Measurements from ENCODE around the gene ZNF22.

DNA sequence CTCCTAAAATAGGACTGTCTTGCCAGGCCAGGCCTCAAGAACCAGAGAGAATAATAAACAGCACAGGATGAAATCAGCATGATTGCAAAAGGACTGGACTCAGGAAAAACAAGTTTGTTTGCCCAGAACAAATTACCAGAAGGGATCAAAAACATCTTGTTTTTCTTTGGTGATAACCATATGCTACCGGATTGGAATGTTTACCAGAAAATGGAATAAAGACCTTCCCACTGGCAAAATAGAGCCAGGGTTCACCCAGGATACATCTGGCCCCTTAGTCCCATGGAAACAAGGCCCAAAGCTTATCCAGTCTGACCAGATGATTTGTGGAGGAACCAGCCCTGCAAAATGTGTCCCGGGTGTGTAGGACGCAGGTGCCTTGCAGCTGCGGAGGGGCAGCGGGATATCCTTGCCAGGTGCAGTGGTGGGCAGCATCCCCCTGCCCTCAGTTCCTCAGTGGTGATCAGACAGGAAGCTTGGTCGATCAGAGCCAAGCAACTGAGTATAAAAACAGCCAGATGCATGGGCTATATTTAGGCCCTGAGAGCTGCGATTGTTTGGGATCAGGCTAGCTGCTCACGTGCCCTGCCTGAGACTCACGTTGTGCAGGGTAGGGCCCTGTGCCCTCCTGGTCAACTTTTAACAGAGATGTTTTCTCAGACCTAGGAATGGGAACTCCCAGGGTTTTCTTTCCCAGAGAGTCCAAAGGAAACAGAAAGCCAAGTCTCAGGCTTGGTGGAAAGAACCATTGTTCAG is 4.6 kb upstream of the ZNF22 start:
- TF ChIP-seq, protein P1, sequence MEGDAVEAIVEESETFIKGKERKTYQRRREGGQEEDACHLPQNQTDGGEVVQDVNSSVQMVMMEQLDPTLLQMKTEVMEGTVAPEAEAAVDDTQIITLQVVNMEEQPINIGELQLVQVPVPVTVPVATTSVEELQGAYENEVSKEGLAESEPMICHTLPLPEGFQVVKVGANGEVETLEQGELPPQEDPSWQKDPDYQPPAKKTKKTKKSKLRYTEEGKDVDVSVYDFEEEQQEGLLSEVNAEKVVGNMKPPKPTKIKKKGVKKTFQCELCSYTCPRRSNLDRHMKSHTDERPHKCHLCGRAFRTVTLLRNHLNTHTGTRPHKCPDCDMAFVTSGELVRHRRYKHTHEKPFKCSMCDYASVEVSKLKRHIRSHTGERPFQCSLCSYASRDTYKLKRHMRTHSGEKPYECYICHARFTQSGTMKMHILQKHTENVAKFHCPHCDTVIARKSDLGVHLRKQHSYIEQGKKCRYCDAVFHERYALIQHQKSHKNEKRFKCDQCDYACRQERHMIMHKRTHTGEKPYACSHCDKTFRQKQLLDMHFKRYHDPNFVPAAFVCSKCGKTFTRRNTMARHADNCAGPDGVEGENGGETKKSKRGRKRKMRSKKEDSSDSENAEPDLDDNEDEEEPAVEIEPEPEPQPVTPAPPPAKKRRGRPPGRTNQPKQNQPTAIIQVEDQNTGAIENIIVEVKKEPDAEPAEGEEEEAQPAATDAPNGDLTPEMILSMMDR (IDR thresholded peaks at IDR 0.05), result no peak
- TF ChIP-seq POLR2AphosphoS5 (IDR thresholded peaks at IDR 0.05; ENCODE audit: insufficient read depth in 1 of 2, low read depth in 1 of 2), result peak; percentile 59 to 85

Data from vagina (tissue), 2 donors.